ENCODE data around the gene CFAP46.

CFAP46 gene

DNA sequence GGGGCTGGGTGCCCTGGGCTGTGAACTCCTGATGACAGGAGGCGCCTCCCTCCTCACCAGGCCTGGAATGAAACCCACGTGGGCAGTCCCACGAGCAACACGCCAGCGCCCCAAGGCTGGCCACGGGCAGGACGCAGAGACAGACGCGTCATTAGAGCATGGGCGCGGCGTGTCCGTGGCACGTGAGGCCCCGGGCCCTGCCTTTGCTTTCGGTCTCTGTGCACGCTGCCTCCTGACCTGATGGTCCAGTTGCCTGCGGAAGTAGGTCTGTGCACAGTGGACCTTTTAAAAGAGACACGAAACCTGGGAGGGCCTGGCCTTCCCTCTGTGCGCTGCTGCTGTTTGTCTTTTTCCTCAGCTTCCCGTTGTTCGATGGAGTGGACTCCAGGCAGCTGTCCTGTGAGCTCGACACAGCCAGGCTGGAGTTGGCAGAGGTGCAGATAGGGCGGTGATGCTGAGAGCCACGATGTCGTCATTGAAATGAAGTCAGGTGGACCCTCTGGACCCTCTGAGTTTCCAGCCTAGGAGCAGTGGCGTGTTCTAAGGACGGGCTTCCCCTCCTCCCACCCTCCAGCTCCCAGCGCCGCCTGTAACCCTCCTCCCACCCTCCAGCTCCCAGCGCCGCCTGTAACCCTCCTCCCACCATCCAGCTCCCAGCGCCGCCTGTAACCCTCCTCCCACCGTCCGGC lies 40.1 kb upstream of the CFAP46 start:
- Mint-ChIP-seq H3K9me3 (no peaks in the 10 kb centered on the region), H3K27me3 (no peaks in the 10 kb centered on the region), H3K27ac (no peak overlapping the region), H3K4me1 (no peaks in the 10 kb centered on the region), H3K36me3 (no peaks in the 10 kb centered on the region), H3K4me3 (no peak overlapping the region)

DNA sequence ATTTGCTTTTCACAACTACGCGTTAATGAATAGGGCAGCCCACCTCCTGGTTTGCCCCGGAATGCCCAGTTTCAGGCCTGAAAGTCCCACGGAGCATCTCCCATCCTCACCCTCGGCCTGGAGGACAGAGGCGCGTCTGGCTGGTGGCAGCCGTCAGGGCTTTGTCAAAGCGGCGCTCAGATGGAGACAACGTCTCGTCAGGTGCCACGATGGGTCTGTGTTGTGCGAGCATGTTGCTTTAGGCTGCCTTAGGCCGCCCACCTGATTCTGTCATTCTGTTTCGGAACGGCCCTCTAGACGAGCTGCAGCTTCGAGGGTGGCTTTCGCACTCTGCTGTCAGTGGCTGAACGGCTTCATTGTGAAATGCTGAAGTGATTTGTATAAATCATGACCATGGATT lies 39.4 kb upstream of the CFAP46 start:
- H3K36me3 Mint-ChIP-seq: no peaks in the 10 kb centered on the region
- no peaks in the 10 kb centered on the region for H3K9me3 Mint-ChIP-seq
- H3K4me1 Mint-ChIP-seq: no peaks in the 10 kb centered on the region
- H3K27ac Mint-ChIP-seq: no peak overlapping the region
- no peaks in the 10 kb centered on the region for H3K27me3 Mint-ChIP-seq
- H3K4me3 Mint-ChIP-seq: no peak overlapping the region

DNA sequence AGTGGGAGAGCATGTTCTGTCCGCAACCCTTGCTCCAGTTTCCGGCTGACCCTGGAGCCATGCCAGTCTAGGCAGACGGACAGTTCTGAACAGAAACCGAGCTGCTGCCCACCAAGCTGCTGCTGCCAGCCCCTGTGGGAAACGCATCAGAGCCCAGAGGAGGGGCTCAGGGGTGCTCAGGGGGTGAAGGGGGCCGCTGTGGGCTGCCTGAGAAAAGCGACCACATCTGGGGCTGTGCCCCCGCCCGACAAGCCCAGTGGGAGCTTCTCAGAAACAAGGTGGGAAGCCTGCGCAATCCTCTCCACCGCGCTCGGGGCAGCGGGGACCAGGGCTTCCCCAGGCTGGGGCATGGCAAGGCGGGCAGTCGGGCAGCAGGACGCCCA lies 38.8 kb upstream of the CFAP46 start:
- H3K9me3 Mint-ChIP-seq: no peaks in the 10 kb centered on the region
- H3K4me3 Mint-ChIP-seq: no peak overlapping the region

GRCh38 chr10:132980426-132981172 lies 38.2 kb upstream of the CFAP46 start:
- Mint-ChIP-seq H3K27ac (no peak overlapping the region), H3K9me3 (no peaks in the 10 kb centered on the region), H3K4me3 (no peak overlapping the region), H3K36me3 (no peaks in the 10 kb centered on the region), H3K4me1 (no peaks in the 10 kb centered on the region), H3K27me3 (no peaks in the 10 kb centered on the region)

More for the DNA sequence above, 38.8 kb upstream of the CFAP46 start:
- no peaks in the 10 kb centered on the region for H3K27me3 Mint-ChIP-seq
- H3K4me1 Mint-ChIP-seq: no peaks in the 10 kb centered on the region
- H3K27ac Mint-ChIP-seq: no peak overlapping the region
- H3K36me3 Mint-ChIP-seq: no peaks in the 10 kb centered on the region

DNA sequence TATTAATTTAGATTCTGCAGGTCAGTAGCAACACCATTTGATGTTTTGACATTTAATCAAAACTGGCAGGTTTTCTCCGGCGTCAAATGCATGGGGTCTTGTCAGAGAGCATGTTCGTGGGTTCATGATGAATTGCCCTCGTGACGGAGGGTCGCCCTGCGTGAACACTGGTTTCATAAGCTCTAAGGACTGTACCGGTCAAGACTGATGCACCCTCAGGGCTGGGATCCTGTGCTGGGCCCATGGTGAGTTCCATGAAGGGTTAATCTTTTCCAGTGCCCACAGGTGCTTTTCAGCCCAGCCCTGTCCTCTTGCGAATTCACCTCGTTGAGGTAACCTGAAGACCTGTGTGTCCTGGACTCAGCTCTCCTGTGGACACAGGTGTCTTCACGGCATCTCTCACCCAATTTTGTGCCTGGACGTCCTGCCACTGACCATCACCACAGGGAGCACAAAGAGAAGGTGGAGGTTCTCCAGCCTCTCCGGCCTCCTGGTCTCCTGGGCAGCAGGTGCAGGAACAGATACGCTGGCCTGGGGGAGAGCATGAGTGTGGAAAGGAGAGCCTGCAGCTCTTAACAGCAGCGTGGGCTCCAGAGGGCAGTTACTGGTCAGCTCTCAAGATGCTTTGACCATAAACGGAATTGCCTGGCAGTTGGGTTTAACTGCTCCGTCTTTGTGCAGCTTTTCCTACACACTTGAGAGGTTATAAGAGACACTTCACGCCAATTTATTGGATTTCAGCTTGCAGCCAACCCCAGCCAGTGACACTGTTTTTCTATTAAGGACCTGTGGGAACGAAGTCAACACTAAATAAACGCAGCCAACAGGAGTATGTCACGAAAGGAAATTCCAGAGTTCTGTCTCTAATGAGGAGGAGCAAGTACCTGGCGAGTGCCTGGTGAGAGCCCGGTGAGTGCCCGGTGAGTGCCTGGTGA lies 37.4 kb upstream of the CFAP46 start:
- Mint-ChIP-seq H3K4me3 (no peak overlapping the region), H3K27me3 (peaks cover 3% of the 10 kb centered on the region), H3K4me1 (no peaks in the 10 kb centered on the region), H3K36me3 (no peaks in the 10 kb centered on the region), H3K9me3 (no peaks in the 10 kb centered on the region), H3K27ac (no peak overlapping the region)

GRCh38 chr10:132978542-132978941 lies 36.2 kb upstream of the CFAP46 start:
- Mint-ChIP-seq H3K27ac (no peak overlapping the region), H3K27me3 (peaks cover 3% of the 10 kb centered on the region), H3K4me3 (no peak overlapping the region), H3K9me3 (no peaks in the 10 kb centered on the region), H3K4me1 (no peaks in the 10 kb centered on the region), H3K36me3 (no peaks in the 10 kb centered on the region)

DNA sequence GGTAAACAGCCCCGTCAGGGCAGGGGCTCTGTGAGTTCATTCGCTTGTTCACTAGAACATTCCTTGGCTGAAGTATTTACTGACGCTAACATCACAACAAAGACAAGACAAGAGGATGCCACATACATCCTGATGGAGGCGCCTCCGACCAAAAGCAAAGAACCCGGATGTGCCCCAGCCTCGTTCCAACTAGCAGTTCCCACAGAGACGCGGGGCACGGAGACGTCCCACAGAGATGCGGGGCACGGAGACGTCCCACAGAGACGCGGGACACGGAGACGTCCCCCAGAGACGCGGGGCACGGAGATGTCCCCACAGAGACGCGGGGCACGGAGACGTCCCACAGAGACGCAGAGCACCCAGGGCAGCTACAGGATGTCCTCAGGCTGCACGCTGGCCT lies 35.4 kb upstream of the CFAP46 start:
- Mint-ChIP-seq H3K9me3 (no peaks in the 10 kb centered on the region), H3K27me3 (peaks cover 3% of the 10 kb centered on the region), H3K36me3 (no peaks in the 10 kb centered on the region), H3K4me1 (no peaks in the 10 kb centered on the region), H3K27ac (no peak overlapping the region), H3K4me3 (no peak overlapping the region)

DNA sequence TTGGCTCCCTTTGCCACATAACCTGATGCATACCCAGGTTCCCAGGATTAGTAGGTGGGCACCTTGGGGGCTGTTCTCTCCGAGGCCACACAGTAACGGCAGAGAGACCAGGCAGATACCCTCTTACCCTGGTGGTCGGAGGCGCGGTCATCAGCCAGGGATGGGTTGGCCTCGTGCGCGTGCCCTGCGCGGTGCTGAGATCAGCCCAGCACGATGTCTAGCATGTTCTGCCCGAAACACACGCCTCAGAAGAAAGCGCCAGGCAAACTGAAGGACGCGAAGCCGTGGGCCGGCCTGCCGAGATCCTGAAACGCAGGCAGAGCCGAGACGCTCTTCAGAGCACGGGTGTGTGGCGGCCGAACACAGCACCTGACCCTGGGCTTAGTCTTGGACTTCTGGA lies 34.7 kb upstream of the CFAP46 start:
- H3K4me1 Mint-ChIP-seq: no peaks in the 10 kb centered on the region
- H3K36me3 Mint-ChIP-seq: no peaks in the 10 kb centered on the region
- no peaks in the 10 kb centered on the region for H3K9me3 Mint-ChIP-seq
- peaks cover 6% of the 10 kb centered on the region for H3K27me3 Mint-ChIP-seq
- H3K4me3 Mint-ChIP-seq: no peak overlapping the region
- H3K27ac Mint-ChIP-seq: no peak overlapping the region

DNA sequence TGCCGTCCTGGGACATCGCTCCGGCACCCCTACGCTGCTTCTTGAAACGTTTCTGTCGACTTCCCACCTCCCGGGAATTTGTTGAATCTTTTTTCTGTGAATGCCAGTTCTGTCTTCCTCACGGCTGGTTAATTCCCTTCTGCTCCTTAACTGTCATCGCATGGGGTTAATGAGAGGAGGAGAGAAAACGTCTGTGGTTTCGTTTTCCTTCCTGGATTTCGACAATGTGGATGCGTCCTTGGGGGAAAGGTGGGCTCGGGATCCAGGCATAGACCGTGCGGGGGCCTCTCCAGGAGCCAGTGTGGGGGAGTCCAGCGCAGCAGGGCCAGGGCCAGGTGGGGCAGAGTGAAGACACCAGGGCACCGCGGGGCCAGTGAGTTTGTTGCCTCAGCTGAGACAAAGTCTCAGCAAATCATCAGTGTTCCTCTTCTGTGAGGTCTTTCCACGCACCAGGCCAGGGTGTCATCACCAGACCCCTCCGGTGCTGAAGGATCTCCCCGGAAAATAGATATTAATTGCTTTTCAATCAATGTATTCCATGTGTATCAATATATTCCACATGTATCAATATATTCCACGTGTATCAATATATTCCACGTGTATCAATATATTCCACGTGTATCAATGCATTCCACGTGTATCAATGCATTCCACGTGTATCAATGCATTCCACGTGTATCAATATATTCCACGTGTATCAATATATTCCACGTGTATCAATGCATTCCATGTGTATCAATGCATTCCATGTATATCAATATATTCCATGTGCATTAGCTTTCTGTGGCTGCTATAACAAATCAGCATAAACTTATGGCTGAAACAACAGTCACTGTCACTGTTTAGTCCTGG lies 33.7 kb upstream of the CFAP46 start:
- Mint-ChIP-seq H3K4me3 (no peak overlapping the region), H3K4me1 (no peaks in the 10 kb centered on the region), H3K27ac (no peak overlapping the region), H3K27me3 (peaks cover 10% of the 10 kb centered on the region), H3K36me3 (no peaks in the 10 kb centered on the region), H3K9me3 (no peaks in the 10 kb centered on the region)

DNA sequence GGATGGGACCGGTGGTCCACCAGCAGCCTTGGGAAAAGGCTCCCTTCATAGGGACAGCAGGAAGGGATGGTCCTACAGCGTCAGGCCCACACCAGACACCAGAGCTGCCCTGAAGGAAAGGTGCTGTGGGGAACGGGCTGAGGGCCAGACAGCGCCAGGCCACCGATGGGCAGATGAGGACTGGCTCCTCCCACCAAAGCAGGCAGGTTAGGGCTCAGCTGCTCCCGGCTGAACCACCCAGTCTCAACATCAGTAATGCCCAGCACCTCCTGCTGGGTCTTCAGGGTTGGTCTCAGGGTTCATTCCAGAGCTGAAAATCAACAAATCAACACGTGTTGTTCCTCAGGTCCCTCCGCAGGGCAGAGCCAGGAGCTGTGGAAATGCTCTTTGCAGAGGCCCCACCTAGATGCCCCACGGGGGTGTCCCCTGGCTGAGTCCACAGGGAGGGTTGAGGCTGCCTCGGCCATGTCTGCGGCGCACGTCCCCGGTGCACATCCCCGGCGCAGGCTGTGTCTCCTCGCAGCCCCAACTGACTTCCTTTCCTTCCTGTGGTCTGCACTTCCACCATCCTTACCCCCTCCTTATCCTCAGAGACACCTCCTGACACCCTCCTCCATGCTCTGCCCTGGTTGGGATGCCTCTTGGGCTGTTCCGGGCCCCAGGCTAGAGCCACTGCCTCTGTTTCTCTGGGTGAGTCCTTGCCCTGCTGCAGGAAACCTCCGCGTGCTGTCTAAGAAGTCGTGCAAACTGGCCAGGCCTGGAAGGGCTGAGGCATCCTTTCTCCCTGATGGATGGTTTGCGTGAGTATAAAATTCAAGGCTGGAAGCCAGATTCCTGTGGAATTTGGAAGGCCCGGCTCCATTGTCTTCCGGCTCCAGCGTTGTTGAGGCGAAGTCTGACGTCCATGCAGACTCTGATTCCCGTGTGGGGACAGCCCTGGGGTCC lies 32.8 kb upstream of the CFAP46 start:
- Mint-ChIP-seq H3K27me3 (peaks cover 10% of the 10 kb centered on the region), H3K4me3 (no peak overlapping the region), H3K9me3 (no peaks in the 10 kb centered on the region), H3K27ac (no peak overlapping the region), H3K36me3 (no peaks in the 10 kb centered on the region), H3K4me1 (no peaks in the 10 kb centered on the region)

DNA sequence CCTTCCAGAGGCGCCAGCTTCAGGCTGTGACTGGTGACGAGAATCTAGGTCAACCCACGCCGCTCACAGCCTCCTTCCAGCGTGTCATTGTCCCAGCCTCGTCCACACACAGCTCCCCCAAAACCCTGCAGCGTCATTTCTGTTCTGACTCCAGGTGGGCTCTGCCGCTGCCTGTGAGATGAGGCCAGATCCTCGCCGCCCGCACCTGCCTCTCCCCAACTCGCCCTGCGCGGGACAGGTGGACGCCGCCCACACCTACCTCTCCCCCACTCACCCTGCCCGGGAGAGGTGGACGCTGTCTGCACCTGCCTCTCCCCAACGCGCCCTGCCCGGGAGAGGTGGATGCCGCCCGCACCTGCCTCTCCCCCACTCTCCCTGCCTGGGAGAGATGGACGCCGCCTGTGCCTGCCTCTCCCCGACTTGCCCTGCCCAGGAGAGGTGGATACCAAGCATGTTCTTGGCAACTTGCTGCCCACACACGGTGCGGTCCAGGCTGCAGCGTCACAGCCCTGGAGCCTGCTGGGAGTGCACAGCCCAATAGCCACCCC lies 32.0 kb upstream of the CFAP46 start:
- Mint-ChIP-seq H3K27ac (no peak overlapping the region), H3K4me1 (no peaks in the 10 kb centered on the region), H3K9me3 (no peaks in the 10 kb centered on the region), H3K4me3 (no peak overlapping the region), H3K36me3 (no peaks in the 10 kb centered on the region), H3K27me3 (peaks cover 10% of the 10 kb centered on the region)

DNA sequence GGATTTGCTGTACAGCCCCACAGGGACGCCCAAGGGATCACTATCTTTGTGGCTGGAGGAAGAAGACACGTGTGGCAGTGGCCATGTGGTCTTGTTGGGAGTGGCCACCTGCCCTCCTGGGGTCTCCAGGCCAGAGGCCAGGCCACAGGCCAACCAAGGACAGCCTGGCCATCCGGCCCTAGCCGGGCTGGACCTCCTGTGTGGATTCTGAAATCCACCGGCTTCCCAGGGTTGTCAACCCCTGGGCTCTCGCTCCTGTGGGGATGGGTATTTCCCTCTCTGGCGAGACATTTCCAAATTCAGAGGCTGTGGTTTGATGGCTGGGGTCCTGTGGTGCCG lies 31.5 kb upstream of the CFAP46 start:
- Mint-ChIP-seq H3K4me1 (no peaks in the 10 kb centered on the region), H3K36me3 (no peaks in the 10 kb centered on the region), H3K27me3 (peaks cover 10% of the 10 kb centered on the region), H3K27ac (no peak overlapping the region), H3K9me3 (no peaks in the 10 kb centered on the region), H3K4me3 (no peak overlapping the region)

GRCh38 chr10:132972986-132973902 lies 30.9 kb upstream of the CFAP46 start:
- Mint-ChIP-seq H3K36me3 (no peaks in the 10 kb centered on the region), H3K27me3 (peaks cover 12% of the 10 kb centered on the region), H3K4me1 (no peaks in the 10 kb centered on the region), H3K9me3 (no peaks in the 10 kb centered on the region), H3K4me3 (no peak overlapping the region), H3K27ac (no peak overlapping the region)

Measured in activated naive CD4-positive, alpha-beta T cell treated with anti-CD3 and anti-CD28 coated beads, Interleukin-2, amount 50 U/mL, for 24 hours (primary cell).